ENCODE results near the gene HYAL3.
"Not testable (repeated sequence)": the region's sequence is repeated elsewhere in the genome, so short reads cannot be mapped to it uniquely, and the experiment has no call there.

Gene HYAL3

GRCh38 chr3:50254577-50255250, 44.5 kb downstream of the HYAL3 start:
- DNase-seq: no peak

GRCh38 chr3:50251220-50251619, 48.0 kb downstream of the HYAL3 start:
- DNase-seq: peak; percentile 45

DNA sequence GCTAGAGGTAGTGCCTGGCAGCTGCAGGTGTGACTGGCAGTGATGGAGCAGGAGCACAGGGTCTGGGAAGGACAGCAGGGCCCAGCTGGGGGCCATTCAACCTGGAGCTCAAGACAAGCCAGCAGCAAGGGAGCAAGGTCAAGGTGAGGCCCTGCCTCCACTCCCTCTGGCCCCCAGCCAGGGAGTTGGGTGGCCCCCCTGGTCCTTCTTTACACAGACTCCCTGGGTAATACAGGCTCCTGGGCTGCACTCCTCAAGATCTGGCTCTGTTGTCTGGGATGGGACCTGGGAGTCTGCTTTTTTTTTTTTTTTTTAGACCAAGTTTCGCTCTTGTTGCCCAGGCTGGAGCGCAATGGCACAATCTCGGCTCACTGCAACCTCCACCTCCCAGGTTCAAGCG, 48.7 kb downstream of the HYAL3 start:
- no peak for DNase-seq

- DNase-seq: no peak
Observed at GRCh38 chr3:50249457-50249856, 49.7 kb downstream of the HYAL3 start.

DNA sequence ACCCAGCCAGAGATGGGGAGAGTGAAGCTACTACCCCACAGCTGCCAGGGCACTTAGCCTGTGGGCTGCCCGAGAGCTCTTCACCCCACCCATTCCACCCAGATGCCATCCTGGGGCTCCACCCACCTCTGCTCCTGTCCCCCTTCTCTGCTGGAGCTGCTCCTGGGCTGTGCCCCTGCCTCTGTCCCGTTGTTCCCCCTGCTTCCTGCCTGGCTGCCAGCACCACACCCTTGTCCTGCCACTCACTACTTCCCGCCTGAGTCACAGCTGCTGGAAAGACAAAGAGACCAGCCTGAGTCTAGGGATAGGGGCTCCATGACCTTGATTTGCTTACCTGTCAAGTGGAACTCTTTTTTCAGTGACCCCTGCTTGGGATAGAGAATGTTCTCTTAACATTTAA, 50.8 kb downstream of the HYAL3 start:
- no peak for DNase-seq

GRCh38 chr3:50246517-50246954, 52.7 kb downstream of the HYAL3 start:
- DNase-seq: peak; percentile 74

GRCh38 chr3:50245831-50246516, 53.2 kb downstream of the HYAL3 start:
- DNase-seq: peak; percentile 98

DNA sequence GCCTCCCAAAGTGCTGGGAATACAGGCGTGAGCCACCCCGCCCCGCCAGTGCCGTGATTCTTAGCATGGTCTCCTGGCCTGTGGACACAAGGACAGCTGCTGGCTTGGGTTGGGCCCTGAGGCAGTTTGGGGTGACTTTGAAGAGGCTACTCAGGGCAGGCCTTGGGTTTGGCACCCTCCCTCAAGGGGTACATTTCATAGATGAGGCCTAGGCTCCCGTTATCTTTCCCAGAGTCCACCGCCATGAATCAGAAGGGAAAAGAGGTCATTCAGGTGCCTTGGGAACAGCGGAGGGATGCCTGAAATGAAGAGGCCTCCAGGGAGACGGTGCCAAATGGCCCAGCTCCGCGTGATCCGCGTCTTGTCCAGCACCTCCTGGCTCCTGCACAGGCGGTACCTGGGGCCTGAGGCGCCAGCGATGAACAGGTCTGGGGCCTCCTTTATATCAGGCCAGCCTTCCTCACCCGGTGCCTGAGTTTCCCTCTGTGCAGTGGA, 53.9 kb downstream of the HYAL3 start:
- no peak for DNase-seq

- DNase-seq: not testable (repeated sequence)
Observed at GRCh38 chr3:50244813-50245212, 54.4 kb downstream of the HYAL3 start.

DNA sequence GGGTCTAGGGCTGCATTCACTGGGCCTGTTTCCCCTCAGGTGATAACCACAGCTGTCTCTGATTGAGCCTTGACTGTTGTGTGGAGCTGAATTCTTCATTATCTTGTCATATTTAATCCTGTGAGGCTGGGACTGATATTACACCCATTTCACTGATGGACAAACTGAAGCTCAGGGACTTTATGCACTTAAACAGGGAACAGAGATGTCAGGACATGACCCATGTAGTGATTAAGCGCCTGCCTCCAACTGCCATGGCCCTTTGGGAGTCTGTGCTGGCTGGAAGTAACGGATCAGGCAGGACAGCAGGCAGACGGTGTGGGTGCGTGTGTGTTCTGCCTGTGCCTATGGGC, 55.7 kb downstream of the HYAL3 start:
- no peak for DNase-seq

DNA sequence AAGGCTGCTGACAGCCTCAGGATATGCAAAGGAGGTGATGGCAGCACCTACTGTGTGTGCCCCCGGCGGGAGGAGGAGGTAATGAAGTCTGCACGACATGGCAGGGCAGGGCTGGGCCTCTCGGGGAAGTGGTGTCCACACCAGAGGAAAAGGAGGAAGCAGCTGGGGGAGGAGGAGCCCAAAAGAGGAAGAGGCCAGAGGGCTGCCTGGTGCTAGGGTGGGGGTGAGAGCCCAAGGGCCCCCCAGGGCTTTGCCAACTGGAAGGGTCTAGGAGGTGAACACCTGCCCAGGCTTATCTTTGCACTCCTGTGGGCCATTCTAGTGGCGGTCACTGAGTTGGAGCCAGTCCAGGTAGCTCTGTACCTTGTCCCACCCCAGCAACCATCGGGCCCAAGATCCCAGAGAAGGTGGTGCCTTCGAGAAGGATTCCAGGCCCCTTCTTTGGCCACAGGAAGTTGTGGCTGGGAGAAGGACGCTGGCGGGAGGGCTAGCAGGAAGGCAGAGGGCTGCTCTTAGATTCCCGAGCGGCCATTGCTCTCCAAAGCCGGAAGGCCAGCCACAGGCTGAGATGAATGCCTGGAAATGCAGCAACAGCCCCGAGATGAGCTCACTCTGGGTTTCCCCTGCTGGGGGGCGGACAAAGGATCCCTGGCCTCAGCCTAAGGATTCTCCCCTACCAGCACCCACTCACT, 56.2 kb downstream of the HYAL3 start:
- DNase-seq: no peak
